IMR-90 (cell line): ENCODE measurements around the gene PGA3. TPM values are rescaled to one million over a fixed set of nuclear protein-coding genes. Genes with fewer than 3 reads are reported as not detected.

Experiments used
- ATAC-seq: fragments of 200-7000 bp; cut with Tn5 transposase; 2 replicates; pipeline ENCODE4 v1.9.1; 2020; ENCODE audit warnings: low read depth, mild to moderate bottlenecking, moderate library complexity
- BruUV-seq: library from RNA; stranded (reverse); fragments of 400-500 nt; replicated peaks from 2 replicates; lab custom pipeline; 2021; lab: Mats Ljungman, UMichigan
- CTCF ChIA-PET: fragments of 300-600 bp; formaldehyde crosslinking; extraction: SDS; loops from one replicate; lab custom pipeline; 2021; ENCODE audit warnings: antibody characterized with exemption; lab: Yijun Ruan, JAX
- POLR2A ChIA-PET: fragments of 300-600 bp; sonication (Branson Sonifier 250); formaldehyde crosslinking; loops from one replicate; lab custom pipeline; 2022; ENCODE audit warnings: antibody characterized with exemption; ENCODE audit not compliant: unreplicated experiment; lab: Charles Lee
- DNase-seq: peaks from one replicate; pipeline ENCODE4 v3.0.0; 2013
- H2AFZ ChIP-seq: replicated peaks from 2 replicates; pipeline ENCODE3; 2013; ENCODE audit warnings: low read length, mild to moderate bottlenecking; ENCODE audit not compliant: poor library complexity
- H2AK5ac ChIP-seq: 2 replicates; pipeline ENCODE4 v1.6.1; 2013; ENCODE audit warnings: low read depth, low read length, inconsistent platforms
- H2AK9ac ChIP-seq: replicated peaks from 2 replicates; pipeline ENCODE3; 2013; ENCODE audit warnings: mild to moderate bottlenecking, low read depth, low read length, moderate library complexity; ENCODE audit not compliant: poor library complexity
- H2BK120ac ChIP-seq: 2 replicates; pipeline ENCODE4 v1.6.1; 2013; ENCODE audit warnings: low read depth, low read length, inconsistent platforms
- H2BK15ac ChIP-seq: 3 replicates; pipeline ENCODE4 v1.6.1; 2013; ENCODE audit warnings: low read depth, low read length, inconsistent platforms
- H2BK20ac ChIP-seq: 2 replicates; pipeline ENCODE4 v1.6.1; 2013; ENCODE audit warnings: low read depth, mild to moderate bottlenecking, inconsistent platforms, low read length, moderate library complexity
- H2BK5ac ChIP-seq: 2 replicates; pipeline ENCODE4 v1.6.1; 2013; ENCODE audit warnings: mild to moderate bottlenecking, low read depth, low read length, inconsistent platforms; ENCODE audit not compliant: poor library complexity, severe bottlenecking
- H3K14ac ChIP-seq: replicated peaks from 2 replicates; pipeline ENCODE4 v1.6.1; 2013; ENCODE audit warnings: low read depth, low read length, inconsistent platforms
- H3K18ac ChIP-seq: 2 replicates; pipeline ENCODE4 v1.6.1; 2013; ENCODE audit warnings: low read depth, low read length, control low read depth
- H3K23ac ChIP-seq: 2 replicates; pipeline ENCODE4 v1.6.1; 2013; ENCODE audit warnings: low read depth, low read length, inconsistent platforms
- H3K27ac ChIP-seq: 2 replicates; pipeline ENCODE4 v1.5.1; 2013; ENCODE audit warnings: mild to moderate bottlenecking, control low read depth, low read length; ENCODE audit not compliant: insufficient read depth
- H3K27me3 ChIP-seq: 2 replicates; pipeline ENCODE4 v1.6.1; 2013; ENCODE audit warnings: low read length; ENCODE audit not compliant: control insufficient read depth, insufficient read depth
- H3K36me3 ChIP-seq: 2 replicates; pipeline ENCODE4 v1.6.1; 2013; ENCODE audit warnings: low read length, mixed read lengths; ENCODE audit not compliant: control insufficient read depth, insufficient read depth
- H3K4ac ChIP-seq: 2 replicates; pipeline ENCODE4 v1.6.1; 2013; ENCODE audit warnings: low read depth, low read length, inconsistent platforms
- H3K4me1 ChIP-seq: 2 replicates; pipeline ENCODE4 v1.6.1; 2013; ENCODE audit warnings: low read length, mixed read lengths; ENCODE audit not compliant: control insufficient read depth, insufficient read depth
- H3K4me2 ChIP-seq: 2 replicates; pipeline ENCODE4 v1.6.1; 2013; ENCODE audit warnings: low read depth, mild to moderate bottlenecking, control low read depth, low read length, moderate library complexity
- H3K4me3 ChIP-seq: 2 replicates; pipeline ENCODE4 v1.5.1; 2013; ENCODE audit warnings: low read depth, mild to moderate bottlenecking, control low read depth, low read length, moderate library complexity; ENCODE audit not compliant: insufficient read depth
- H3K56ac ChIP-seq: 2 replicates; pipeline ENCODE4 v1.6.1; 2013; ENCODE audit warnings: low read length, inconsistent platforms; ENCODE audit not compliant: insufficient read depth; ENCODE audit errors: extremely low read depth
- H3K79me1 ChIP-seq, 2 experiments: 2 replicates each; pipeline ENCODE4 v1.6.1; 2013; ENCODE audit warnings: low read length in 2 of 2, inconsistent platforms in 1 of 2, low read depth in 1 of 2
- H3K9ac ChIP-seq: 2 replicates; pipeline ENCODE4 v1.6.1; 2013; ENCODE audit warnings: low read depth, low read length, control low read depth
- H3K9me1 ChIP-seq: 2 replicates; pipeline ENCODE4 v1.6.1; 2013; ENCODE audit warnings: low read length, inconsistent platforms; ENCODE audit not compliant: insufficient read depth
- H3K9me3 ChIP-seq: 2 replicates; pipeline ENCODE4 v1.6.1; 2013; ENCODE audit warnings: low read length; ENCODE audit not compliant: control insufficient read depth, insufficient read depth
- H4K20me1 ChIP-seq: 2 replicates; pipeline ENCODE4 v1.6.1; 2013; ENCODE audit warnings: low read length, inconsistent platforms; ENCODE audit not compliant: insufficient read depth
- H4K5ac ChIP-seq: 2 replicates; pipeline ENCODE4 v1.6.1; 2013; ENCODE audit warnings: mild to moderate bottlenecking, low read depth, low read length, control low read depth
- H4K8ac ChIP-seq, 2 experiments: 2 replicates each; pipeline ENCODE4 v1.6.1; 2013; ENCODE audit warnings: low read depth in 2 of 2, low read length in 2 of 2, control low read depth in 1 of 2, inconsistent platforms in 1 of 2
- H4K91ac ChIP-seq: 2 replicates; pipeline ENCODE4 v1.6.1; 2013; ENCODE audit warnings: low read depth, low read length, inconsistent platforms; ENCODE audit not compliant: insufficient read depth
- BHLHE40 ChIP-seq: fragments of 150-350 bp; IDR thresholded peaks from 2 replicates; pipeline ENCODE4 v1.6.1; 2016; ENCODE audit warnings: mild to moderate bottlenecking, low read depth, low read length
- CEBPB ChIP-seq: IDR thresholded peaks from 2 replicates; pipeline ENCODE4 v1.6.1; 2012; ENCODE audit warnings: low read depth, low read length, improper control_type of control experiment
- CHD1 ChIP-seq: IDR thresholded peaks from 2 replicates; pipeline ENCODE4 v1.6.1; 2012; ENCODE audit warnings: low read depth, low read length, improper control_type of control experiment
- FOS ChIP-seq: fragments of 150-350 bp; IDR thresholded peaks from 2 replicates; pipeline ENCODE4 v1.6.1; 2016; ENCODE audit warnings: low read depth, low read length
- MAFK ChIP-seq: IDR thresholded peaks from 2 replicates; pipeline ENCODE4 v1.6.1; 2012; ENCODE audit warnings: low read depth, low read length, improper control_type of control experiment
- MXI1 ChIP-seq: IDR thresholded peaks from 2 replicates; pipeline ENCODE4 v1.6.1; 2012; ENCODE audit warnings: low read depth, mild to moderate bottlenecking, low read length, moderate library complexity, borderline replicate concordance
- NFE2L2 ChIP-seq: fragments of 150-350 bp; IDR thresholded peaks from 2 replicates; pipeline ENCODE4 v1.6.1; 2016; ENCODE audit warnings: low read depth, mild to moderate bottlenecking, low read length
- POLR2A ChIP-seq: IDR thresholded peaks from 2 replicates; pipeline ENCODE4 v1.6.1; 2012; ENCODE audit warnings: mild to moderate bottlenecking, low read depth, low read length
- RAD21 ChIP-seq: IDR thresholded peaks from 2 replicates; pipeline ENCODE4 v1.6.1; 2012; ENCODE audit warnings: low read length, improper control_type of control experiment
- SMC3 ChIP-seq: fragments of 150-350 bp; IDR thresholded peaks from 2 replicates; pipeline ENCODE4 v1.6.1; 2016; ENCODE audit warnings: low read depth, mild to moderate bottlenecking, antibody characterized with exemption, low read length, moderate library complexity
- WGBS, 2 experiments: methylation state at CpG; one replicate each; pipeline versions ENCODE4 v1.1.5 to v1.1.7; 2013; ENCODE audit warnings: missing lambda C conversion rate in 2 of 2; ENCODE audit not compliant: insufficient read length in 1 of 2; ENCODE audit errors: extremely low coverage in 2 of 2; 5-methylcytosine and 5-hydroxymethylcytosine counted together
- dilution Hi-C: fragments of 300-500 bp; cut with HindIII; formaldehyde crosslinking; loops from one replicate; pipeline ENCODE4 v1.14.3; 2018; ENCODE audit warnings: low sequenced_read_pairs; ENCODE audit not compliant: unreplicated experiment
- in situ Hi-C: fragments of 300-500 bp; cut with MboI; formaldehyde crosslinking; loops from 3 replicates; pipeline ENCODE4 v1.14.3; 2019; ENCODE audit warnings: low sequenced_read_pairs, inconsistent platforms, mixed read lengths
- intact Hi-C: fragments of 100-400 bp; cut with micrococcal nuclease; formaldehyde crosslinking; loops from 2 replicates; pipeline ENCODE4 v1.10.0; 2022
- polyA plus RNA-seq, 3 experiments: library from polyadenylated mRNA; depleted of rRNA; stranded (reverse); fragments of >200 nt; gene quantifications; 2 replicates each; pipeline ENCODE4 v1.2.3, GENCODE V29; 2012; ENCODE audit warnings: low replicate concordance in 1 of 3
- total RNA-seq: library from RNA; depleted of rRNA; stranded (reverse); fragments of >200 nt; gene quantifications from 2 replicates; pipeline ENCODE4 v1.2.3, GENCODE V29; 2012
- TF ChIP-seq, protein P1 (sequence below): fragments of 150-350 bp; IDR thresholded peaks from 2 replicates; pipeline ENCODE4 v1.6.1; 2016; ENCODE audit warnings: low read depth, mild to moderate bottlenecking, low read length, moderate library complexity, borderline replicate concordance
- TF ChIP-seq, protein P2 (sequence below): conservative IDR thresholded peaks from 2 replicates; pipeline ENCODE4 v1.5.1; 2012; ENCODE audit warnings: mild to moderate bottlenecking, low read depth, low read length, improper control_type of control experiment

PGA3 gene
- total and polyA plus RNA-seq, 2 of the 4 experiments (the other 2 are of a cell fraction): 0.18 TPM; not detected in 1

DNA sequence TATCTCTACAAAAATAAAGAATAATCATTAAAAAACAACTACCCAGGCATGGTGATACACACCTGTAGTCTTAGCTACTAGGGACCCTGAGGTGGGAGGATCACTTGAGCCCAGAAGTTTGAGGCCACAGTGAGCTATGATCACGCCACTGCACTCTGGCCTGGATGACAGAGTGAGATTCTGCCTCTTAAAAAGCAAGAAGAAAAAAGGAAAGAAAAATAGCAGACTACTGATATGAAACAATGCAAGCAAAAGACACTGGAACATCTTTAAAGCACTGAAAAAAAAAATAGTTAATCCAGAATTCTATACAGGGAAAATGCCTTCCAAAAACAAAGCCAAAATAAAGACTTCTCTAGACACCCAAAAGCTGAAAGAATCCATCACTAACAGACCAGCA, 48.0 kb upstream of the PGA3 start:
- peaks cover 3% of the 10 kb centered on the region; the same call in 1 of the 2 replicates for H3K9me3 ChIP-seq
- H2BK5ac ChIP-seq: no peak overlapping the region
- no peak overlapping the region for H3K9ac ChIP-seq
- no peak overlapping the region for H2AK5ac ChIP-seq
- no peak overlapping the region for H3K4ac ChIP-seq
- no peak overlapping the region for H2AK9ac ChIP-seq
- no peak overlapping the region for H4K5ac ChIP-seq
- H3K27me3 ChIP-seq: no peaks in the 10 kb centered on the region
- in situ Hi-C loops (no loop called here), intact Hi-C loops (no loop called here), dilution Hi-C loops (no loop called here)
- TF ChIP-seq, protein P1, sequence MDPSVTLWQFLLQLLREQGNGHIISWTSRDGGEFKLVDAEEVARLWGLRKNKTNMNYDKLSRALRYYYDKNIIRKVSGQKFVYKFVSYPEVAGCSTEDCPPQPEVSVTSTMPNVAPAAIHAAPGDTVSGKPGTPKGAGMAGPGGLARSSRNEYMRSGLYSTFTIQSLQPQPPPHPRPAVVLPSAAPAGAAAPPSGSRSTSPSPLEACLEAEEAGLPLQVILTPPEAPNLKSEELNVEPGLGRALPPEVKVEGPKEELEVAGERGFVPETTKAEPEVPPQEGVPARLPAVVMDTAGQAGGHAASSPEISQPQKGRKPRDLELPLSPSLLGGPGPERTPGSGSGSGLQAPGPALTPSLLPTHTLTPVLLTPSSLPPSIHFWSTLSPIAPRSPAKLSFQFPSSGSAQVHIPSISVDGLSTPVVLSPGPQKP: no peak
- TF ChIP-seq FOS (no peak), SMC3 (no peak), MAFK (no peak), MXI1 (no peak), POLR2A (no peak), BHLHE40 (no peak), RAD21 (no peak), CEBPB (no peak), CHD1 (no peak), NFE2L2 (no peak)
- TF ChIP-seq, protein P2, sequence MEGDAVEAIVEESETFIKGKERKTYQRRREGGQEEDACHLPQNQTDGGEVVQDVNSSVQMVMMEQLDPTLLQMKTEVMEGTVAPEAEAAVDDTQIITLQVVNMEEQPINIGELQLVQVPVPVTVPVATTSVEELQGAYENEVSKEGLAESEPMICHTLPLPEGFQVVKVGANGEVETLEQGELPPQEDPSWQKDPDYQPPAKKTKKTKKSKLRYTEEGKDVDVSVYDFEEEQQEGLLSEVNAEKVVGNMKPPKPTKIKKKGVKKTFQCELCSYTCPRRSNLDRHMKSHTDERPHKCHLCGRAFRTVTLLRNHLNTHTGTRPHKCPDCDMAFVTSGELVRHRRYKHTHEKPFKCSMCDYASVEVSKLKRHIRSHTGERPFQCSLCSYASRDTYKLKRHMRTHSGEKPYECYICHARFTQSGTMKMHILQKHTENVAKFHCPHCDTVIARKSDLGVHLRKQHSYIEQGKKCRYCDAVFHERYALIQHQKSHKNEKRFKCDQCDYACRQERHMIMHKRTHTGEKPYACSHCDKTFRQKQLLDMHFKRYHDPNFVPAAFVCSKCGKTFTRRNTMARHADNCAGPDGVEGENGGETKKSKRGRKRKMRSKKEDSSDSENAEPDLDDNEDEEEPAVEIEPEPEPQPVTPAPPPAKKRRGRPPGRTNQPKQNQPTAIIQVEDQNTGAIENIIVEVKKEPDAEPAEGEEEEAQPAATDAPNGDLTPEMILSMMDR: no peak
- H3K56ac ChIP-seq: no peak overlapping the region
- no peak overlapping the region for H3K4me3 ChIP-seq
- no TSS peak for BruUV-seq
- H4K20me1 ChIP-seq: peaks cover 28% of the 10 kb centered on the region
- no peak overlapping the region for H2BK20ac ChIP-seq
- H3K18ac ChIP-seq: no peak overlapping the region
- no peak overlapping the region for H4K8ac ChIP-seq
- H2BK15ac ChIP-seq: no peak overlapping the region
- H2AFZ ChIP-seq: no peak overlapping the region
- ATAC-seq (no peak), DNase-seq (no peak)
- peaks cover 24% of the 10 kb centered on the region for H3K9me1 ChIP-seq
- no peak overlapping the region for H3K14ac ChIP-seq
- H3K4me2 ChIP-seq: no peak overlapping the region
- H4K91ac ChIP-seq: no peak overlapping the region
- H2BK120ac ChIP-seq: no peak overlapping the region
- no peaks in the 10 kb centered on the region for H3K36me3 ChIP-seq
- peaks cover 30% of the 10 kb centered on the region for H3K4me1 ChIP-seq
- H3K79me1 ChIP-seq: peaks cover 43 to 59% of the 10 kb centered on the region in 2 experiments
- WGBS, 2 experiments: no CpG with 5 or more reads among the region's 1 CpG
- ChIA-PET CTCF (no interaction called here), POLR2A (no interaction called here)
- H3K23ac ChIP-seq: no peak overlapping the region
- H3K27ac ChIP-seq: no peak overlapping the region
